ENCODE data around the gene CES5A.

CES5A gene

GRCh38 chr16:55899857-55900256, 24.7 kb upstream of the CES5A start:
- no peak overlapping the region for H3K27ac ChIP-seq
- no peak for TF ChIP-seq CTCF (IDR thresholded peaks at IDR 0.05; ENCODE audit: low read depth, low read length, missing control alignments)
- no peak overlapping the region for H3K4me3 ChIP-seq (ENCODE audit: low read depth, low read length)
- no peaks in the 10 kb centered on the region for H3K27me3 ChIP-seq (replicated peaks)
- in situ Hi-C loops (cut with HindIII; ENCODE audit: low pct_ligation_motif_present, low sequenced_read_pairs): no loop called here
- H3K36me3 ChIP-seq (replicated peaks): no peaks in the 10 kb centered on the region
- DNase-seq: no peak

- H3K4me3 ChIP-seq (ENCODE audit: low read depth, low read length): no peak overlapping the region
- DNase-seq: no peak
- no peaks in the 10 kb centered on the region for H3K27me3 ChIP-seq (replicated peaks)
- in situ Hi-C loops (cut with HindIII; ENCODE audit: low pct_ligation_motif_present, low sequenced_read_pairs): no loop called here
- H3K36me3 ChIP-seq (replicated peaks): no peaks in the 10 kb centered on the region
- no peak overlapping the region for H3K27ac ChIP-seq
- TF ChIP-seq CTCF (IDR thresholded peaks at IDR 0.05; ENCODE audit: low read depth, low read length, missing control alignments): no peak
Observed at GRCh38 chr16:55898592-55898991, 23.4 kb upstream of the CES5A start.

- DNase-seq: no peak
- no peak for TF ChIP-seq CTCF (IDR thresholded peaks at IDR 0.05; ENCODE audit: low read depth, low read length, missing control alignments)
- in situ Hi-C loops (cut with HindIII; ENCODE audit: low pct_ligation_motif_present, low sequenced_read_pairs): no loop called here
- H3K27me3 ChIP-seq (replicated peaks): no peaks in the 10 kb centered on the region
- H3K27ac ChIP-seq: no peak overlapping the region
- no peaks in the 10 kb centered on the region for H3K36me3 ChIP-seq (replicated peaks)
- H3K4me3 ChIP-seq (ENCODE audit: low read depth, low read length): no peak overlapping the region
Observed at GRCh38 chr16:55892821-55893220, 17.6 kb upstream of the CES5A start.

- Histone ChIP-seq H3K36me3 (replicated peaks) (no peaks in the 10 kb centered on the region), H3K27me3 (replicated peaks) (no peaks in the 10 kb centered on the region), H3K4me3 (ENCODE audit: low read depth, low read length) (no peak overlapping the region), H3K27ac (no peak overlapping the region)
- in situ Hi-C loops (cut with HindIII; ENCODE audit: low pct_ligation_motif_present, low sequenced_read_pairs): no loop called here
- TF ChIP-seq CTCF (IDR thresholded peaks at IDR 0.05; ENCODE audit: low read depth, low read length, missing control alignments): no peak
- DNase-seq: no peak
Observed at GRCh38 chr16:55889518-55889917, 14.3 kb upstream of the CES5A start.

- in situ Hi-C loops (cut with HindIII; ENCODE audit: low pct_ligation_motif_present, low sequenced_read_pairs): no loop called here
- H3K27me3 ChIP-seq (replicated peaks): no peaks in the 10 kb centered on the region
- TF ChIP-seq CTCF (IDR thresholded peaks at IDR 0.05; ENCODE audit: low read depth, low read length, missing control alignments): no peak
- DNase-seq: no peak
- H3K4me3 ChIP-seq (ENCODE audit: low read depth, low read length): no peak overlapping the region
- H3K27ac ChIP-seq: no peak overlapping the region
- H3K36me3 ChIP-seq (replicated peaks): no peaks in the 10 kb centered on the region
Observed at GRCh38 chr16:55888546-55888945, 13.4 kb upstream of the CES5A start.

GRCh38 chr16:55876854-55877253, 1.7 kb upstream of the CES5A start:
- in situ Hi-C loops (cut with HindIII; ENCODE audit: low pct_ligation_motif_present, low sequenced_read_pairs): no loop called here
- Histone ChIP-seq H3K36me3 (replicated peaks) (no peaks in the 10 kb centered on the region), H3K27ac (no peak overlapping the region), H3K27me3 (replicated peaks) (no peaks in the 10 kb centered on the region), H3K4me3 (ENCODE audit: low read depth, low read length) (no peak overlapping the region)
- no peak for DNase-seq
- no peak for TF ChIP-seq CTCF (IDR thresholded peaks at IDR 0.05; ENCODE audit: low read depth, low read length, missing control alignments)
